ENCODE data around the gene RGS13.

RGS13 gene

GRCh38 chr1:192629612-192630011 is 6.3 kb upstream of the RGS13 start:
- no peaks in the 10 kb centered on the region for H3K36me3 ChIP-seq (ENCODE audit: insufficient read depth, low read length)
- no peak overlapping the region for H3K4me3 ChIP-seq (ENCODE audit: low read length, poor library complexity, severe bottlenecking)
- H4K20me1 ChIP-seq (ENCODE audit: insufficient read depth, low read length, poor library complexity, severe bottlenecking), result no peaks in the 10 kb centered on the region
- H3K9me2 ChIP-seq (replicated peaks; ENCODE audit: low read depth, low read length), result no peaks in the 10 kb centered on the region
- no peak overlapping the region for H2AFZ ChIP-seq (ENCODE audit: low read length)
- peaks cover 33% of the 10 kb centered on the region for H3K4me1 ChIP-seq (ENCODE audit: insufficient read depth, low read length, poor library complexity, severe bottlenecking)
- no peak overlapping the region for H3K4me2 ChIP-seq (ENCODE audit: low read depth, low read length, poor library complexity, severe bottlenecking)
- H3F3A ChIP-seq (ENCODE audit: low read depth), result 0 out of 2 replicates have a peak, but pooled peaks cover 3% of the 10 kb centered on the region
- H3K9me3 ChIP-seq (ENCODE audit: insufficient read depth, low read depth, low read length), result no peaks in the 10 kb centered on the region
- H3K79me2 ChIP-seq (ENCODE audit: insufficient read depth, low read length), result no peaks in the 10 kb centered on the region
- H3K9ac ChIP-seq (ENCODE audit: low read depth, low read length, poor library complexity, severe bottlenecking), result no peak overlapping the region
- no peaks in the 10 kb centered on the region for H3K27me3 ChIP-seq (ENCODE audit: insufficient read depth, low read length, poor library complexity, severe bottlenecking)
- TF ChIP-seq EZH2phosphoT487 (IDR thresholded peaks at IDR 0.05; ENCODE audit: borderline replicate concordance) (no peak), CTCF (conservative IDR thresholded peaks at IDR 0.05; ENCODE audit: low read length) (no peak)

GRCh38 chr1:192630521-192631287 is 5.2 kb upstream of the RGS13 start:
- 0 out of 2 replicates have a peak, but pooled peaks cover 3% of the 10 kb centered on the region for H3F3A ChIP-seq (ENCODE audit: low read depth)
- no peaks in the 10 kb centered on the region for H3K36me3 ChIP-seq (ENCODE audit: insufficient read depth, low read length)
- H3K9ac ChIP-seq (ENCODE audit: low read depth, low read length, poor library complexity, severe bottlenecking), result no peak overlapping the region
- H3K27me3 ChIP-seq (ENCODE audit: insufficient read depth, low read length, poor library complexity, severe bottlenecking), result no peaks in the 10 kb centered on the region
- no peaks in the 10 kb centered on the region for H3K79me2 ChIP-seq (ENCODE audit: insufficient read depth, low read length)
- no peaks in the 10 kb centered on the region for H3K9me3 ChIP-seq (ENCODE audit: insufficient read depth, low read depth, low read length)
- TF ChIP-seq EZH2phosphoT487 (IDR thresholded peaks at IDR 0.05; ENCODE audit: borderline replicate concordance) (no peak), CTCF (conservative IDR thresholded peaks at IDR 0.05; ENCODE audit: low read length) (no peak)
- H3K4me1 ChIP-seq (ENCODE audit: insufficient read depth, low read length, poor library complexity, severe bottlenecking), result peaks cover 30% of the 10 kb centered on the region
- H3K9me2 ChIP-seq (replicated peaks; ENCODE audit: low read depth, low read length), result no peaks in the 10 kb centered on the region
- H3K4me2 ChIP-seq (ENCODE audit: low read depth, low read length, poor library complexity, severe bottlenecking), result no peak overlapping the region
- no peak overlapping the region for H3K4me3 ChIP-seq (ENCODE audit: low read length, poor library complexity, severe bottlenecking)
- H4K20me1 ChIP-seq (ENCODE audit: insufficient read depth, low read length, poor library complexity, severe bottlenecking), result no peaks in the 10 kb centered on the region
- H2AFZ ChIP-seq (ENCODE audit: low read length), result no peak overlapping the region; the same call in 1 of the 2 replicates

- no peak overlapping the region for H2AFZ ChIP-seq (ENCODE audit: low read length)
- H3K9me3 ChIP-seq (ENCODE audit: insufficient read depth, low read depth, low read length), result no peaks in the 10 kb centered on the region
- H3K79me2 ChIP-seq (ENCODE audit: insufficient read depth, low read length), result no peaks in the 10 kb centered on the region
- no peaks in the 10 kb centered on the region for H3K9me2 ChIP-seq (replicated peaks; ENCODE audit: low read depth, low read length)
- H3K9ac ChIP-seq (ENCODE audit: low read depth, low read length, poor library complexity, severe bottlenecking), result no peak overlapping the region
- no peak overlapping the region for H3K4me3 ChIP-seq (ENCODE audit: low read length, poor library complexity, severe bottlenecking)
- no peak for TF ChIP-seq CTCF (conservative IDR thresholded peaks at IDR 0.05; ENCODE audit: low read length)
- TF ChIP-seq EZH2phosphoT487 (IDR thresholded peaks at IDR 0.05; ENCODE audit: borderline replicate concordance), result no peak
- no peaks in the 10 kb centered on the region for H4K20me1 ChIP-seq (ENCODE audit: insufficient read depth, low read length, poor library complexity, severe bottlenecking)
- H3K36me3 ChIP-seq (ENCODE audit: insufficient read depth, low read length), result no peaks in the 10 kb centered on the region
- no peaks in the 10 kb centered on the region for H3K27me3 ChIP-seq (ENCODE audit: insufficient read depth, low read length, poor library complexity, severe bottlenecking)
- H3K4me2 ChIP-seq (ENCODE audit: low read depth, low read length, poor library complexity, severe bottlenecking), result no peak overlapping the region
- H3K4me1 ChIP-seq (ENCODE audit: insufficient read depth, low read length, poor library complexity, severe bottlenecking), result peaks cover 21% of the 10 kb centered on the region
- 0 out of 2 replicates have a peak, but pooled peaks cover 3% of the 10 kb centered on the region for H3F3A ChIP-seq (ENCODE audit: low read depth)
Measured at GRCh38 chr1:192631749-192632148, 4.2 kb upstream of the RGS13 start.
